Type B pancreatic cell (in vitro differentiated cells): ENCODE results near the gene MLLT3. TPM values are rescaled to one million over a fixed set of nuclear protein-coding genes. Genes with fewer than 3 reads are reported as not detected.

Experiments used
- DNase-seq: peaks from one replicate; pipeline ENCODE4 v3.0.0; 2021; ENCODE audit warnings: mixed read lengths; ENCODE audit not compliant: unreplicated experiment; ENCODE audit errors: extremely low spot score
- H3K27ac Mint-ChIP-seq: 2 replicates; pipeline ENCODE4 v1.8.0; 2021; ENCODE audit warnings: mild to moderate bottlenecking, mixed read lengths
- H3K27me3 Mint-ChIP-seq: 2 replicates; pipeline ENCODE4 v1.8.0; 2021; ENCODE audit warnings: mixed read lengths
- H3K36me3 Mint-ChIP-seq: 2 replicates; pipeline ENCODE4 v1.8.0; 2021; ENCODE audit warnings: mixed read lengths
- H3K4me1 Mint-ChIP-seq: one replicate; pipeline ENCODE4 v1.8.0; 2021; ENCODE audit warnings: mixed read lengths; ENCODE audit not compliant: unreplicated experiment
- H3K4me3 Mint-ChIP-seq: 2 replicates; pipeline ENCODE4 v1.8.0; 2021; ENCODE audit warnings: mild to moderate bottlenecking, mixed read lengths
- H3K9me3 Mint-ChIP-seq: 2 replicates; pipeline ENCODE4 v1.8.0; 2021; ENCODE audit warnings: mixed read lengths
- CTCF ChIP-seq: fragments of 200-600 bp; sonication (generic); conservative IDR thresholded peaks from 2 replicates; pipeline ENCODE4 v1.5.0; 2021; ENCODE audit warnings: antibody characterized with exemption, mild to moderate bottlenecking
- total RNA-seq: library from RNA; stranded (reverse); gene quantifications from 2 replicates; pipeline ENCODE4 v1.2.1, GENCODE V29; 2021; ENCODE audit warnings: low replicate concordance

The MLLT3 gene
- total RNA-seq, 1 donor from 2014 or later = 44.2 TPM

- no peak for DNase-seq
- H3K36me3 Mint-ChIP-seq = peaks cover 13% of the 10 kb centered on the region
- H3K27me3 Mint-ChIP-seq = no peaks in the 10 kb centered on the region
- H3K27ac Mint-ChIP-seq = no peak overlapping the region
- no peak overlapping the region for H3K4me3 Mint-ChIP-seq
- no peak for TF ChIP-seq CTCF
- peaks cover 4% of the 10 kb centered on the region for H3K9me3 Mint-ChIP-seq
- H3K4me1 Mint-ChIP-seq = peaks cover 35% of the 10 kb centered on the region
Measured at GRCh38 chr9:20512106-20512505, 110.2 kb downstream of the MLLT3 start.

GRCh38 chr9:20511686-20512085 is 110.6 kb downstream of the MLLT3 start:
- DNase-seq = no peak
- Mint-ChIP-seq H3K4me1 (peaks cover 37% of the 10 kb centered on the region), H3K27me3 (no peaks in the 10 kb centered on the region), H3K9me3 (peaks cover 4% of the 10 kb centered on the region), H3K27ac (no peak overlapping the region), H3K4me3 (no peak overlapping the region), H3K36me3 (peaks cover 13% of the 10 kb centered on the region)
- TF ChIP-seq CTCF = no peak

GRCh38 chr9:20509466-20509865 is 112.8 kb downstream of the MLLT3 start:
- DNase-seq = no peak
- no peaks in the 10 kb centered on the region for H3K27me3 Mint-ChIP-seq
- peaks cover 10% of the 10 kb centered on the region for H3K36me3 Mint-ChIP-seq
- peaks cover 37% of the 10 kb centered on the region for H3K4me1 Mint-ChIP-seq
- H3K27ac Mint-ChIP-seq = no peak overlapping the region
- no peak overlapping the region for H3K4me3 Mint-ChIP-seq
- no peak for TF ChIP-seq CTCF
- peaks cover 4% of the 10 kb centered on the region for H3K9me3 Mint-ChIP-seq

GRCh38 chr9:20508242-20508641 is 114.1 kb downstream of the MLLT3 start:
- Mint-ChIP-seq H3K9me3 (peaks cover 4% of the 10 kb centered on the region), H3K27me3 (no peaks in the 10 kb centered on the region), H3K4me1 (peaks cover 32% of the 10 kb centered on the region), H3K36me3 (peaks cover 10% of the 10 kb centered on the region), H3K4me3 (peak overlapping the region; percentile 5), H3K27ac (no peak overlapping the region)
- DNase-seq = no peak
- TF ChIP-seq CTCF = no peak

- Mint-ChIP-seq H3K36me3 (peaks cover 10% of the 10 kb centered on the region), H3K4me3 (no peak overlapping the region), H3K27me3 (no peaks in the 10 kb centered on the region), H3K4me1 (peaks cover 32% of the 10 kb centered on the region), H3K27ac (no peak overlapping the region), H3K9me3 (peaks cover 4% of the 10 kb centered on the region)
- TF ChIP-seq CTCF = no peak
- no peak for DNase-seq
Measured at GRCh38 chr9:20507431-20507830, 114.9 kb downstream of the MLLT3 start.
